Natural killer cell (primary cell): ENCODE results near the gene IFITM1. TPM values are rescaled to one million over a fixed set of nuclear protein-coding genes. Genes with fewer than 3 reads are reported as not detected.
A peak's percentile ranks its signal among the peaks of the same experiment; 100 is the strongest.

Experiments
- ATAC-seq, 3 donors: fragments of 150-1000 bp in 2 of 3; fragments of 200-7000 bp in 1 of 3; cut with Tn5 transposase; 1 replicate in 1 of 3; 2 replicates in 2 of 3; pipeline ENCODE4 v1.10.0; 2021; ENCODE audit warnings: mild to moderate bottlenecking in 2 of 3, moderate library complexity in 2 of 3
- DNase-seq, 2 donors: peaks; one replicate each; pipeline versions ENCODE4 v3.0.0 to v3.0.0-alpha.2; 2013 to 2021; ENCODE audit warnings: mixed read lengths in 1 of 2
- H3K27ac ChIP-seq: one replicate; pipeline ENCODE4 v1.5.1; 2013; ENCODE audit warnings: mild to moderate bottlenecking, low read length
- H3K27me3 ChIP-seq: one replicate; pipeline ENCODE4 v1.6.1; 2013; ENCODE audit warnings: low read length; ENCODE audit not compliant: control insufficient read depth, insufficient read depth
- H3K36me3 ChIP-seq: one replicate; pipeline ENCODE4 v1.6.1; 2013; ENCODE audit warnings: low read length; ENCODE audit not compliant: control insufficient read depth, insufficient read depth
- H3K4me1 ChIP-seq: one replicate; pipeline ENCODE4 v1.6.1; 2013; ENCODE audit warnings: low read length; ENCODE audit not compliant: control insufficient read depth, insufficient read depth
- H3K4me3 ChIP-seq: one replicate; pipeline ENCODE4 v1.5.1; 2013; ENCODE audit warnings: low read length
- H3K9me3 ChIP-seq: one replicate; pipeline ENCODE4 v1.6.1; 2013; ENCODE audit warnings: low read length; ENCODE audit not compliant: control insufficient read depth, insufficient read depth
- H3K27ac Mint-ChIP-seq, 2 donors: one replicate each; pipeline ENCODE4 v1.8.0; 2022; ENCODE audit warnings: mild to moderate bottlenecking in 2 of 2, mixed read lengths in 2 of 2, moderate library complexity in 1 of 2
- H3K27me3 Mint-ChIP-seq, 2 donors: one replicate each; pipeline ENCODE4 v1.8.0; 2022; ENCODE audit warnings: low read depth in 2 of 2, mixed read lengths in 2 of 2
- H3K36me3 Mint-ChIP-seq: one replicate; pipeline ENCODE4 v1.8.0; 2022; ENCODE audit warnings: mixed read lengths
- H3K4me1 Mint-ChIP-seq, 2 donors: one replicate each; pipeline ENCODE4 v1.8.0; 2022; ENCODE audit warnings: mixed read lengths in 2 of 2
- H3K4me3 Mint-ChIP-seq: one replicate; pipeline ENCODE4 v1.8.0; 2022; ENCODE audit warnings: mild to moderate bottlenecking, moderate library complexity, mixed read lengths
- H3K9me3 Mint-ChIP-seq, 2 donors: one replicate each; pipeline ENCODE4 v1.8.0; 2022; ENCODE audit warnings: mixed read lengths in 2 of 2
- WGBS: methylation state at CpG from one replicate; pipeline ENCODE4 v1.1.7; 2013; ENCODE audit warnings: missing lambda C conversion rate; ENCODE audit not compliant: insufficient coverage; 5-methylcytosine and 5-hydroxymethylcytosine counted together
- intact Hi-C: fragments of 100-400 bp; cut with micrococcal nuclease; formaldehyde crosslinking; loops from one replicate; pipeline ENCODE4 v1.14.2; 2022
- total RNA-seq, 4 donors: library from RNA; stranded (reverse); fragments of 120-200 nt in 1 of 4; gene quantifications; one replicate each; pipeline versions ENCODE4 v1.2.3 to v1.2.4, GENCODE V29; 2013 to 2022
- TF ChIP-seq, protein P1 (sequence below): fragments of 200-600 bp; IDR thresholded peaks from one replicate; pipeline ENCODE4 v1.8.0; 2022; ENCODE audit warnings: antibody characterized with exemption

Gene IFITM1
- total RNA-seq, 3 donors from 2014 or later (not counting 1 experiment from before 2014, with no cell fraction given), result 540 to 809 (median 710) TPM

DNA sequence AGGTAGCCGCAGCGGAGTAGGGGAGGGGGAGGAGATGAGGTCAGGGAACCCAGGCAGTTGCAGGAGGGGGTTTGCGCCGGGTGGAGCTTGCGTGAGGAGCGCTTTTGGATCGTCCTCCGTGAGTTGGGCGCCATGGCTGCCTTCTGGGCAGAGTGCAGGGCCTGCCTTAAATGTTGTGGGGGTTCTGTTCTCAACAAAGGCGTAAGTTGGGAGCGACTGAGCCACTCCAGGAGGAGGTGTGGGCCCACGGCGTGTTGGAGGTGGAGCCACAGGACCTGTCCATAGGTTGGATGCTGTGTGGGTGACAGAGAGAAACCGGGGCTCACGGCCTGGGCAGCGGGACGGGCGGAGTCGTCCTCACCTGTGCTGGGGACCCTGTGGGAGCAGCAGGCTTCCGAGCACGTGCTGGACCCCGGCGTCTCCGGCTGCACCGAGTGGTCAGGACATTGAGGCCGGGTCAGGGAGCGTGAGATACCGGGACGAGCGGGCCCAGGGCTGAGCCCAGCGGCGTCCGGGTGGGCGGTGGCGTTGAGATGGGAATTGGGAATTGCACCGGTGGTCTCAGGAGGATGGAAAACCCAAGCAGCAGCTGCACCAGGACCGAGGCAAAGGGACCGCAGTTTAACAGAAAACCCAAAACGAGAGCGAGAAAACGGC lies 25.9 kb upstream of the IFITM1 start:
- ATAC-seq (peak in 1 of 3 donors; percentile 2), DNase-seq (peak; percentile 19 to 87)
- 17% methylated on average over 41 of the region's 41 CpGs for WGBS
- Mint-ChIP-seq H3K4me1 (peaks cover 26 to 43% of the 10 kb centered on the region in 2 donors), H3K27ac (peak overlapping the region; percentile 75 to 91), H3K9me3 (no peaks in the 10 kb centered on the region), H3K36me3 (no peaks in the 10 kb centered on the region), H3K27me3 (peaks cover 0 to 15% of the 10 kb centered on the region in 2 donors), H3K4me3 (peak overlapping the region; percentile 94)
- Histone ChIP-seq H3K9me3 (no peaks in the 10 kb centered on the region), H3K36me3 (peaks cover 7% of the 10 kb centered on the region), H3K27me3 (no peaks in the 10 kb centered on the region), H3K27ac (peak overlapping the region; percentile 68), H3K4me3 (peak overlapping the region; percentile 79), H3K4me1 (peaks cover 74% of the 10 kb centered on the region)
- TF ChIP-seq, protein P1, sequence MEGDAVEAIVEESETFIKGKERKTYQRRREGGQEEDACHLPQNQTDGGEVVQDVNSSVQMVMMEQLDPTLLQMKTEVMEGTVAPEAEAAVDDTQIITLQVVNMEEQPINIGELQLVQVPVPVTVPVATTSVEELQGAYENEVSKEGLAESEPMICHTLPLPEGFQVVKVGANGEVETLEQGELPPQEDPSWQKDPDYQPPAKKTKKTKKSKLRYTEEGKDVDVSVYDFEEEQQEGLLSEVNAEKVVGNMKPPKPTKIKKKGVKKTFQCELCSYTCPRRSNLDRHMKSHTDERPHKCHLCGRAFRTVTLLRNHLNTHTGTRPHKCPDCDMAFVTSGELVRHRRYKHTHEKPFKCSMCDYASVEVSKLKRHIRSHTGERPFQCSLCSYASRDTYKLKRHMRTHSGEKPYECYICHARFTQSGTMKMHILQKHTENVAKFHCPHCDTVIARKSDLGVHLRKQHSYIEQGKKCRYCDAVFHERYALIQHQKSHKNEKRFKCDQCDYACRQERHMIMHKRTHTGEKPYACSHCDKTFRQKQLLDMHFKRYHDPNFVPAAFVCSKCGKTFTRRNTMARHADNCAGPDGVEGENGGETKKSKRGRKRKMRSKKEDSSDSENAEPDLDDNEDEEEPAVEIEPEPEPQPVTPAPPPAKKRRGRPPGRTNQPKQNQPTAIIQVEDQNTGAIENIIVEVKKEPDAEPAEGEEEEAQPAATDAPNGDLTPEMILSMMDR, result no peak
- intact Hi-C loops, result no loop called here

DNA sequence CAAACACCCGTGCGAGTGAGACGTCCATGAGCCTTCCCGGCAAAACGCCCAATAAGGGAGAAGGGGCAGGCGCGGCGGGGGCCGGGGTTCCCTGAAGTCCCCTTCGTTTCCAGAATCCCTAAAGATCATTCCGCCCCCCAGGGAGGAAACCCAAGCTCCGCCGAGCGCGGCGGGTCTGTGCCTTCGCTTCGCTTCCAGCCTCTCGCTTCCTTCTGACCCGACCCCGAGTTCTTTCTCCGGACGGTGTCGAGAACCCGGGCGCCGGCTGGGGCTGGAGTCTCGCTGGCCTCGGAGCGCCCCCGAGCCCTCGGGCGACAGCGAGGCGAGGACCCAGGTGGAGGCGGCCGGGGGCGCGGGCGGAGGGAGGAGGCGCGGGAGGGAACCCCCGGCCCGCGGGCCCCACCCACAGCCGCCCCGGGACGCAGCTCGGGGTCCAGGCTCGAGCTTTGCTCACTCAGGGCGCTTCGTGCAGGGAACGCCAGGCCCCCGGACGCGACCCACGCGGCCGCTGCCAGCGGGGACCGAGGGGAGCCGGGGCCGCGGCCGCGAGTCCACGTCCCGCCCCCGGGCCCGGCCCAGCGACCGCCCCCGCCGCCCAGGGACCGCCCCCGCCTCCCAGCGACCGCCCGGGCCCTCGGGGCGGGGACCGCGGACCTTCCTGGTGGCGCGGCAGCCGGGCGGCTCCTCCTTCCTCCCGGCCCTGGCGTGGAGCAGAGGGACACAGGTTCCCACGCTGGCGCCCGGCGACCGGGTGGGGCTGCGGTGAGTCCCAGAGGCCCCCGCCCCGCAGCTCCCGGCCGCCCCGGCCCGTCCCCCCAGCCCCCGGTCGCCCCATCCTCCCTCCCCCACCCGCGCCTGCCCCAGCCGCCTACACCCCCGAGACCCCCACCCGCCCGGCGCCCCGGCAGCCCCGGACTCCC lies 25.1 kb upstream of the IFITM1 start, which contains the start of gene PGGHG:
Gene PGGHG, plus strand, starts transcription at position 649 of the 920 bp plus-strand sequence. CDS start 691 bp downstream, outside the sequence.
- no peaks in the 10 kb centered on the region for H3K27me3 ChIP-seq
- Mint-ChIP-seq H3K27ac (peak within 1 kb of the TSS; percentile 75 to 91), H3K36me3 (no peaks in the 10 kb centered on the region), H3K9me3 (no peaks in the 10 kb centered on the region), H3K4me3 (peak within 1 kb of the TSS; percentile 94), H3K4me1 (peaks cover 22 to 41% of the 10 kb centered on the region in 2 donors), H3K27me3 (peaks cover 0 to 10% of the 10 kb centered on the region in 2 donors)
- peak within 1 kb of the TSS; percentile 79 for H3K4me3 ChIP-seq
- H3K9me3 ChIP-seq, result no peaks in the 10 kb centered on the region
- H3K4me1 ChIP-seq, result peaks cover 70% of the 10 kb centered on the region
- under 1% methylated on average over 97 of the region's 112 CpGs for WGBS
- TF ChIP-seq, protein P1, result no peak
- DNase-seq, result peak; percentile 71 to 73
- peaks cover 13% of the 10 kb centered on the region for H3K36me3 ChIP-seq
- ATAC-seq, result peak; percentile 79 to 88 (median 83)
- intact Hi-C loops, result no loop called here
- peak within 1 kb of the TSS; percentile 68 for H3K27ac ChIP-seq

DNA sequence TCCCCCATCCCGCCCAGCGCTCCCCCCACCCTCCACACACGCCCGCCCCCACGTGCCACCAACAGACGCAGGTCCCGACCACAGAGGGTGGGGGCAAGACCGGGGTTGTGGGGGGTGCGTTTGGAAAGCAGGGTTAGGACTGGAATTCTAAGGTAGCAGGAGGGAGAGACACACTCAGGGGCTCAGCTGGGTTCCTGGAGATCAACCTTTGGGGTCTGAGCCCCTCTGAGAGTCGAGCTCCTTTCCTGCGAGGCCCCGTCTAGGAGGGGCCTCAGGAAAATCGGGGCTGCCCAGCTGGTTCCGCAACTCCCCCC lies 24.5 kb upstream of the IFITM1 start:
- peaks cover 0 to 8% of the 10 kb centered on the region in 2 donors for H3K27me3 Mint-ChIP-seq
- no peaks in the 10 kb centered on the region for H3K9me3 Mint-ChIP-seq
- intact Hi-C loops, result no loop called here
- WGBS, result 44% methylated on average over 7 of the region's 14 CpGs
- Histone ChIP-seq H3K4me3 (peak overlapping the region; percentile 2), H3K27ac (no peak overlapping the region), H3K36me3 (peaks cover 18% of the 10 kb centered on the region), H3K4me1 (peaks cover 64% of the 10 kb centered on the region), H3K27me3 (no peaks in the 10 kb centered on the region), H3K9me3 (no peaks in the 10 kb centered on the region)
- peak in 1 of 2 donors; percentile 73 for DNase-seq
- TF ChIP-seq, protein P1, result no peak
- H3K36me3 Mint-ChIP-seq, result no peaks in the 10 kb centered on the region
- ATAC-seq, result peak in 2 of 3 donors; percentile 28 to 36
- peak overlapping the region; percentile 88 for H3K4me3 Mint-ChIP-seq
- peak overlapping the region; percentile 60 to 74 for H3K27ac Mint-ChIP-seq
- H3K4me1 Mint-ChIP-seq, result peaks cover 20 to 38% of the 10 kb centered on the region in 2 donors
